ENCODE data around the gene COL11A2. TPM values are rescaled to one million over a fixed set of nuclear protein-coding genes. Genes with fewer than 3 reads are reported as not detected.

COL11A2 gene
- total RNA-seq, 1 experiment from 2014 or later = 3.7 TPM

DNA sequence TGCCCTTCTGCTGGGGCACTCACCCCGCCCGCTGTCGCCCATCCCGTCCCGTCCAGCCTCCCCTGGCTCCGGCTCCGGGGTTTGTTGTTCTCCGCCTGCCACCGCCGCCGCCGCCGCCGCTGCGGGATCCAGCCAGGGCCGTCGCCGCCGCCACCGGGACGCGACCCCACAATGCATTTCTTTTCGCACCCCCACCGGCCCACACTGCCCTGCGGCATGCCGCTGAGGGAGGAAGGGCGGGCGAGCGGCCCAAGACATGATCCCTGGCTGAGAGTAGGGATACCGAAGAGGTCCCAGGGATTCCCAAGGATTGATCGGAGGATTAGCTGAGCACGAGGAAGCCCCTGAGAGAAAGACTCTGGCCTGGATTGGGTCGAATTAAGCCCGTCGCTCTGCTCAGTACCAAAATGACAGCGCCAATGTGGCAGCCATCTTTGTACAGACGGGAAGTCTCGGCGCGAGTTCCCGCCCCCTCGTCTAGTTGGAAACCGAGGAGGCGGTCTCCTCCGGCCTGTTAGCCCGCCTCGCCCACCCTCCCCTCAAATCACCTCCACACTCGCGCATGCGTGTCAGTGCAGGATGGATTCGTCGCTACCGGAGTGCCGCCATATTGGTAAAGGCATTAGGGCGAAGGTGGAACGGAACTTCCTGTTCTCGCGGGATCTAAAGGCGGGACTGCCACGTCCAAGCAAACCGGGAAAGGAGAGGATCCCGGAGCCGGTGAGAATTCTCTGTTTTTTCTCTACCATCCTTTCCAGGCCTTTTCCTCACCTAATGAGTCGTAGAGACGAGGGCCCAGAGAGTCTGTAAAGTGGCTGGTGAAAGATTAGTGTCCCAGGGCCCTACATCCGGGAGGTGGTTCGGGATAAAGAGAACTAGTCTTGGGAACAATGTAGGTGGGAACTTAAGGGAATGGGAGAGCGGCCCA is 8.2 kb upstream of the COL11A2 start, which contains the start of the genes RXRB and SLC39A7 (continued):
- no peak for TF ChIP-seq CBFB (CRISPR knock-in tag; IDR thresholded peaks at IDR 0.05; ENCODE audit: low read depth)
- TF ChIP-seq, protein P1, sequence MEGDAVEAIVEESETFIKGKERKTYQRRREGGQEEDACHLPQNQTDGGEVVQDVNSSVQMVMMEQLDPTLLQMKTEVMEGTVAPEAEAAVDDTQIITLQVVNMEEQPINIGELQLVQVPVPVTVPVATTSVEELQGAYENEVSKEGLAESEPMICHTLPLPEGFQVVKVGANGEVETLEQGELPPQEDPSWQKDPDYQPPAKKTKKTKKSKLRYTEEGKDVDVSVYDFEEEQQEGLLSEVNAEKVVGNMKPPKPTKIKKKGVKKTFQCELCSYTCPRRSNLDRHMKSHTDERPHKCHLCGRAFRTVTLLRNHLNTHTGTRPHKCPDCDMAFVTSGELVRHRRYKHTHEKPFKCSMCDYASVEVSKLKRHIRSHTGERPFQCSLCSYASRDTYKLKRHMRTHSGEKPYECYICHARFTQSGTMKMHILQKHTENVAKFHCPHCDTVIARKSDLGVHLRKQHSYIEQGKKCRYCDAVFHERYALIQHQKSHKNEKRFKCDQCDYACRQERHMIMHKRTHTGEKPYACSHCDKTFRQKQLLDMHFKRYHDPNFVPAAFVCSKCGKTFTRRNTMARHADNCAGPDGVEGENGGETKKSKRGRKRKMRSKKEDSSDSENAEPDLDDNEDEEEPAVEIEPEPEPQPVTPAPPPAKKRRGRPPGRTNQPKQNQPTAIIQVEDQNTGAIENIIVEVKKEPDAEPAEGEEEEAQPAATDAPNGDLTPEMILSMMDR (IDR thresholded peaks at IDR 0.05) = no peak
- TF ChIP-seq TP53 (CRISPR knock-in tag; IDR thresholded peaks at IDR 0.05) = no peak
- TF ChIP-seq MXD4 (CRISPR knock-in tag; IDR thresholded peaks at IDR 0.05; ENCODE audit: borderline replicate concordance) = no peak
- TF ChIP-seq, protein P2, sequence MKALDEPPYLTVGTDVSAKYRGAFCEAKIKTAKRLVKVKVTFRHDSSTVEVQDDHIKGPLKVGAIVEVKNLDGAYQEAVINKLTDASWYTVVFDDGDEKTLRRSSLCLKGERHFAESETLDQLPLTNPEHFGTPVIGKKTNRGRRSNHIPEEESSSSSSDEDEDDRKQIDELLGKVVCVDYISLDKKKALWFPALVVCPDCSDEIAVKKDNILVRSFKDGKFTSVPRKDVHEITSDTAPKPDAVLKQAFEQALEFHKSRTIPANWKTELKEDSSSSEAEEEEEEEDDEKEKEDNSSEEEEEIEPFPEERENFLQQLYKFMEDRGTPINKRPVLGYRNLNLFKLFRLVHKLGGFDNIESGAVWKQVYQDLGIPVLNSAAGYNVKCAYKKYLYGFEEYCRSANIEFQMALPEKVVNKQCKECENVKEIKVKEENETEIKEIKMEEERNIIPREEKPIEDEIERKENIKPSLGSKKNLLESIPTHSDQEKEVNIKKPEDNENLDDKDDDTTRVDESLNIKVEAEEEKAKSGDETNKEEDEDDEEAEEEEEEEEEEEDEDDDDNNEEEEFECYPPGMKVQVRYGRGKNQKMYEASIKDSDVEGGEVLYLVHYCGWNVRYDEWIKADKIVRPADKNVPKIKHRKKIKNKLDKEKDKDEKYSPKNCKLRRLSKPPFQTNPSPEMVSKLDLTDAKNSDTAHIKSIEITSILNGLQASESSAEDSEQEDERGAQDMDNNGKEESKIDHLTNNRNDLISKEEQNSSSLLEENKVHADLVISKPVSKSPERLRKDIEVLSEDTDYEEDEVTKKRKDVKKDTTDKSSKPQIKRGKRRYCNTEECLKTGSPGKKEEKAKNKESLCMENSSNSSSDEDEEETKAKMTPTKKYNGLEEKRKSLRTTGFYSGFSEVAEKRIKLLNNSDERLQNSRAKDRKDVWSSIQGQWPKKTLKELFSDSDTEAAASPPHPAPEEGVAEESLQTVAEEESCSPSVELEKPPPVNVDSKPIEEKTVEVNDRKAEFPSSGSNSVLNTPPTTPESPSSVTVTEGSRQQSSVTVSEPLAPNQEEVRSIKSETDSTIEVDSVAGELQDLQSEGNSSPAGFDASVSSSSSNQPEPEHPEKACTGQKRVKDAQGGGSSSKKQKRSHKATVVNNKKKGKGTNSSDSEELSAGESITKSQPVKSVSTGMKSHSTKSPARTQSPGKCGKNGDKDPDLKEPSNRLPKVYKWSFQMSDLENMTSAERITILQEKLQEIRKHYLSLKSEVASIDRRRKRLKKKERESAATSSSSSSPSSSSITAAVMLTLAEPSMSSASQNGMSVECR (CRISPR knock-in tag; IDR thresholded peaks at IDR 0.05; ENCODE audit: borderline replicate concordance) = 0 out of 2 replicates have a peak, but pooled peaks have one; percentile 6
- TF ChIP-seq, protein P3, sequence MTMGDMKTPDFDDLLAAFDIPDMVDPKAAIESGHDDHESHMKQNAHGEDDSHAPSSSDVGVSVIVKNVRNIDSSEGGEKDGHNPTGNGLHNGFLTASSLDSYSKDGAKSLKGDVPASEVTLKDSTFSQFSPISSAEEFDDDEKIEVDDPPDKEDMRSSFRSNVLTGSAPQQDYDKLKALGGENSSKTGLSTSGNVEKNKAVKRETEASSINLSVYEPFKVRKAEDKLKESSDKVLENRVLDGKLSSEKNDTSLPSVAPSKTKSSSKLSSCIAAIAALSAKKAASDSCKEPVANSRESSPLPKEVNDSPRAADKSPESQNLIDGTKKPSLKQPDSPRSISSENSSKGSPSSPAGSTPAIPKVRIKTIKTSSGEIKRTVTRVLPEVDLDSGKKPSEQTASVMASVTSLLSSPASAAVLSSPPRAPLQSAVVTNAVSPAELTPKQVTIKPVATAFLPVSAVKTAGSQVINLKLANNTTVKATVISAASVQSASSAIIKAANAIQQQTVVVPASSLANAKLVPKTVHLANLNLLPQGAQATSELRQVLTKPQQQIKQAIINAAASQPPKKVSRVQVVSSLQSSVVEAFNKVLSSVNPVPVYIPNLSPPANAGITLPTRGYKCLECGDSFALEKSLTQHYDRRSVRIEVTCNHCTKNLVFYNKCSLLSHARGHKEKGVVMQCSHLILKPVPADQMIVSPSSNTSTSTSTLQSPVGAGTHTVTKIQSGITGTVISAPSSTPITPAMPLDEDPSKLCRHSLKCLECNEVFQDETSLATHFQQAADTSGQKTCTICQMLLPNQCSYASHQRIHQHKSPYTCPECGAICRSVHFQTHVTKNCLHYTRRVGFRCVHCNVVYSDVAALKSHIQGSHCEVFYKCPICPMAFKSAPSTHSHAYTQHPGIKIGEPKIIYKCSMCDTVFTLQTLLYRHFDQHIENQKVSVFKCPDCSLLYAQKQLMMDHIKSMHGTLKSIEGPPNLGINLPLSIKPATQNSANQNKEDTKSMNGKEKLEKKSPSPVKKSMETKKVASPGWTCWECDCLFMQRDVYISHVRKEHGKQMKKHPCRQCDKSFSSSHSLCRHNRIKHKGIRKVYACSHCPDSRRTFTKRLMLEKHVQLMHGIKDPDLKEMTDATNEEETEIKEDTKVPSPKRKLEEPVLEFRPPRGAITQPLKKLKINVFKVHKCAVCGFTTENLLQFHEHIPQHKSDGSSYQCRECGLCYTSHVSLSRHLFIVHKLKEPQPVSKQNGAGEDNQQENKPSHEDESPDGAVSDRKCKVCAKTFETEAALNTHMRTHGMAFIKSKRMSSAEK (CRISPR knock-in tag; IDR thresholded peaks at IDR 0.05; ENCODE audit: borderline replicate concordance) = no peak
- no peak; the same call in 1 of the 2 replicates for TF ChIP-seq FOXK1 (CRISPR knock-in tag; IDR thresholded peaks at IDR 0.05)
- no peak for TF ChIP-seq ATF1 (CRISPR knock-in tag; IDR thresholded peaks at IDR 0.05)
- no peak for TF ChIP-seq JUN (CRISPR knock-in tag; IDR thresholded peaks at IDR 0.05)
- TF ChIP-seq GABPB1 (CRISPR knock-in tag; IDR thresholded peaks at IDR 0.05) = peak; percentile 24; the same call in 1 of the 2 replicates
- TF ChIP-seq GTF2I (CRISPR knock-in tag; conservative IDR thresholded peaks at IDR 0.05) = no peak
- no peak for TF ChIP-seq ZNF396 (CRISPR knock-in tag; IDR thresholded peaks at IDR 0.05; ENCODE audit: borderline replicate concordance)
- peak; percentile 38; the same call in 1 of the 2 replicates for TF ChIP-seq ZNF121 (CRISPR knock-in tag; IDR thresholded peaks at IDR 0.05)
- TF ChIP-seq TEAD1 (CRISPR knock-in tag; IDR thresholded peaks at IDR 0.05) = no peak
- no peak for TF ChIP-seq PRRX2 (CRISPR knock-in tag; IDR thresholded peaks at IDR 0.05)
- TF ChIP-seq ZNF423 (CRISPR knock-in tag; IDR thresholded peaks at IDR 0.05) = no peak
- TF ChIP-seq ZNF317 (CRISPR knock-in tag; IDR thresholded peaks at IDR 0.05; ENCODE audit: borderline replicate concordance, low read depth) = no peak
- TF ChIP-seq NR1H2 (CRISPR knock-in tag; IDR thresholded peaks at IDR 0.05) = no peak
- TF ChIP-seq, protein P4, sequence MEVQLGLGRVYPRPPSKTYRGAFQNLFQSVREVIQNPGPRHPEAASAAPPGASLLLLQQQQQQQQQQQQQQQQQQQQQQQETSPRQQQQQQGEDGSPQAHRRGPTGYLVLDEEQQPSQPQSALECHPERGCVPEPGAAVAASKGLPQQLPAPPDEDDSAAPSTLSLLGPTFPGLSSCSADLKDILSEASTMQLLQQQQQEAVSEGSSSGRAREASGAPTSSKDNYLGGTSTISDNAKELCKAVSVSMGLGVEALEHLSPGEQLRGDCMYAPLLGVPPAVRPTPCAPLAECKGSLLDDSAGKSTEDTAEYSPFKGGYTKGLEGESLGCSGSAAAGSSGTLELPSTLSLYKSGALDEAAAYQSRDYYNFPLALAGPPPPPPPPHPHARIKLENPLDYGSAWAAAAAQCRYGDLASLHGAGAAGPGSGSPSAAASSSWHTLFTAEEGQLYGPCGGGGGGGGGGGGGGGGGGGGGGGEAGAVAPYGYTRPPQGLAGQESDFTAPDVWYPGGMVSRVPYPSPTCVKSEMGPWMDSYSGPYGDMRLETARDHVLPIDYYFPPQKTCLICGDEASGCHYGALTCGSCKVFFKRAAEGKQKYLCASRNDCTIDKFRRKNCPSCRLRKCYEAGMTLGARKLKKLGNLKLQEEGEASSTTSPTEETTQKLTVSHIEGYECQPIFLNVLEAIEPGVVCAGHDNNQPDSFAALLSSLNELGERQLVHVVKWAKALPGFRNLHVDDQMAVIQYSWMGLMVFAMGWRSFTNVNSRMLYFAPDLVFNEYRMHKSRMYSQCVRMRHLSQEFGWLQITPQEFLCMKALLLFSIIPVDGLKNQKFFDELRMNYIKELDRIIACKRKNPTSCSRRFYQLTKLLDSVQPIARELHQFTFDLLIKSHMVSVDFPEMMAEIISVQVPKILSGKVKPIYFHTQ (CRISPR knock-in tag; IDR thresholded peaks at IDR 0.05) = no peak
- no peak for TF ChIP-seq E2F1 (CRISPR knock-in tag; IDR thresholded peaks at IDR 0.05)
- TF ChIP-seq ZNF138 (CRISPR knock-in tag; conservative IDR thresholded peaks at IDR 0.05) = no peak
- 0 out of 2 replicates have a peak, but pooled peaks have one; percentile 49 for TF ChIP-seq ETV6 (CRISPR knock-in tag; IDR thresholded peaks at IDR 0.05)
- no peak for TF ChIP-seq NFATC4 (CRISPR knock-in tag; IDR thresholded peaks at IDR 0.05)
